NCI-H524 treated with DMSO at 0.1 percent for 48 hours (cell line): ENCODE measurements around the gene FKRP.
A peak's percentile ranks its signal among the peaks of the same experiment; 100 is the strongest.
"Not testable (repeated sequence)": the region's sequence is repeated elsewhere in the genome, so short reads cannot be mapped to it uniquely, and the experiment has no call there.

ENCODE experiments used
- DNase-seq: peaks from one replicate; lab custom pipeline; 2025; lab: John Stamatoyannopoulos, UW

Gene FKRP

GRCh38 chr19:46786236-46787039 is 40.6 kb downstream of the FKRP start:
- DNase-seq = no peak

- DNase-seq = no peak
Observed at GRCh38 chr19:46787040-46787330, 41.1 kb downstream of the FKRP start.

GRCh38 chr19:46787331-46788261 is 41.7 kb downstream of the FKRP start:
- DNase-seq = no peak

GRCh38 chr19:46788262-46788967 is 42.6 kb downstream of the FKRP start, which contains the start of gene SLC1A5:
Gene SLC1A5, minus strand, starts transcription at chr19:46788594. Its CDS starts 629 bp downstream, at chr19:46787965.
- DNase-seq = peak; percentile 76

GRCh38 chr19:46788968-46789338 is 43.1 kb downstream of the FKRP start:
- DNase-seq = no peak

GRCh38 chr19:46789371-46789770 is 43.5 kb downstream of the FKRP start:
- no peak for DNase-seq

GRCh38 chr19:46791944-46792343 is 46.1 kb downstream of the FKRP start:
- no peak for DNase-seq

GRCh38 chr19:46797881-46798280 is 52.0 kb downstream of the FKRP start:
- DNase-seq = no peak

GRCh38 chr19:46798713-46799112 is 52.9 kb downstream of the FKRP start:
- no peak for DNase-seq

- DNase-seq = no peak
Observed at GRCh38 chr19:46802152-46802551, 56.3 kb downstream of the FKRP start.

- DNase-seq = no peak
Observed at GRCh38 chr19:46803555-46803954, 57.7 kb downstream of the FKRP start.

GRCh38 chr19:46804432-46804831 is 58.6 kb downstream of the FKRP start:
- not testable (repeated sequence) for DNase-seq

GRCh38 chr19:46806656-46807055 is 60.8 kb downstream of the FKRP start:
- no peak for DNase-seq
